GM10266 (cell line): Measurements from ENCODE around the gene CFAP97.

Experiments used
- DNase-seq: peaks from one replicate; pipeline ENCODE4 v3.0.0; 2012; ENCODE audit errors: extremely low spot score
- CTCF ChIP-seq: IDR thresholded peaks from 2 replicates; pipeline ENCODE4 v1.5.1; 2012; ENCODE audit warnings: mild to moderate bottlenecking, low read depth; ENCODE audit not compliant: control insufficient read depth, insufficient read depth; ENCODE audit errors: missing control alignments

Gene CFAP97

GRCh38 chr4:185182239-185182638, 21.6 kb downstream of the CFAP97 start:
- DNase-seq, result no peak
- no peak for TF ChIP-seq CTCF

GRCh38 chr4:185179488-185179887, 24.3 kb downstream of the CFAP97 start:
- TF ChIP-seq CTCF, result no peak

GRCh38 chr4:185171373-185172071, 32.3 kb downstream of the CFAP97 start:
- no peak for TF ChIP-seq CTCF
- DNase-seq, result peak; percentile 27

More at GRCh38 chr4:185179488-185179887, 24.3 kb downstream of the CFAP97 start:
- DNase-seq, result no peak

- TF ChIP-seq CTCF, result no peak
- no peak for DNase-seq
Measured at GRCh38 chr4:185167234-185167633, 36.6 kb downstream of the CFAP97 start.

GRCh38 chr4:185165605-185166063, 38.2 kb downstream of the CFAP97 start:
- no peak for TF ChIP-seq CTCF
- peak; percentile 34 for DNase-seq

- DNase-seq, result no peak
- TF ChIP-seq CTCF, result no peak
Measured at GRCh38 chr4:185151296-185151695, 52.5 kb downstream of the CFAP97 start.

GRCh38 chr4:185149392-185149791, 54.4 kb downstream of the CFAP97 start:
- no peak for TF ChIP-seq CTCF
- no peak for DNase-seq
